ENCODE results near the gene ZNF845. TPM values are rescaled to one million over a fixed set of nuclear protein-coding genes. Genes with fewer than 3 reads are reported as not detected.

Gene ZNF845
- total and polyA plus RNA-seq, 2 of the 4 experiments (the other 2 are of a cell fraction) = 1.2 to 9.5 TPM

DNA sequence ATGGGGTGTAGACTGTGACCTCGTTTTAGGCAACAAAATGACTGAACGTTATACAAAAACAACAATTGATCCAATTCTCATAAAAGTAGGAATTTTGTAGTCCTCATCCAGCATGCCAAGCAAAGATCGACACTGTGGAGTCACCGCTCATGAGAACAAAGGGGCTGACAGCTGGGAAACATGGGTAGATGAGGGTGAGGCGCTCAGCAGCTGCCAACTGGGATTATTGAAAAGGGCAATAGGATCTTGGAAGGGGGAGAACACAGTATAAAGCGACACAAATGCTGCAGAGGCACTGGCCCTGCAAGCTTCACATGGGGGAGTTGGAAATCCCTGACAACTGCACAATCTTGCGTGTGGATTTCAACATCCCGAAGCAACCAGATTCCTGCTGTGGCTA is 56.0 kb downstream of the ZNF845 start:
- BruUV-seq (replicated peaks) = no TSS peak
- Histone ChIP-seq H3K9ac (ENCODE audit: low read depth, low read length) (no peak overlapping the region), H3K18ac (ENCODE audit: low read depth, low read length) (no peak overlapping the region), H3K4me2 (ENCODE audit: low read depth, low read length) (no peak overlapping the region), H3K4me1 (ENCODE audit: control insufficient read depth, insufficient read depth, low read length) (no peaks in the 10 kb centered on the region; the same call in 1 of the 2 replicates), H4K8ac (ENCODE audit: low read depth in 2 of 2, low read length in 2 of 2) (no peak overlapping the region), H2BK5ac (ENCODE audit: low read depth, low read length, poor library complexity, severe bottlenecking) (no peak overlapping the region), H3K36me3 (ENCODE audit: control insufficient read depth, insufficient read depth, low read length) (0 out of 2 replicates have a peak, but pooled peaks cover 3% of the 10 kb centered on the region), H3K4me3 (ENCODE audit: insufficient read depth, low read depth, low read length) (no peak overlapping the region), H4K20me1 (ENCODE audit: insufficient read depth, low read length) (no peaks in the 10 kb centered on the region), H3K27ac (ENCODE audit: insufficient read depth, low read length) (no peak overlapping the region), H2AK9ac (replicated peaks; ENCODE audit: low read depth, low read length, poor library complexity) (no peak overlapping the region), H3K23ac (ENCODE audit: low read depth, low read length) (no peak overlapping the region), H4K5ac (ENCODE audit: low read depth, low read length) (no peak overlapping the region), H3K27me3 (ENCODE audit: control insufficient read depth, insufficient read depth, low read length) (no peaks in the 10 kb centered on the region), H3K79me1 (ENCODE audit: low read depth in 1 of 2, low read length in 2 of 2) (no peaks in the 10 kb centered on the region), H3K9me3 (ENCODE audit: control insufficient read depth, insufficient read depth, low read length) (peaks cover 9% of the 10 kb centered on the region), H2AK5ac (ENCODE audit: low read depth, low read length) (no peak overlapping the region), H3K14ac (replicated peaks; ENCODE audit: low read depth, low read length) (no peak overlapping the region), H3K4ac (ENCODE audit: low read depth, low read length) (no peak overlapping the region), H3K9me1 (ENCODE audit: insufficient read depth, low read length) (no peaks in the 10 kb centered on the region), H3K56ac (ENCODE audit: extremely low read depth, insufficient read depth, low read length) (no peak overlapping the region), H2BK120ac (ENCODE audit: low read depth, low read length) (no peak overlapping the region), H2BK15ac (ENCODE audit: low read depth, low read length) (no peak overlapping the region), H2AFZ (replicated peaks; ENCODE audit: low read length, poor library complexity) (no peak overlapping the region), H4K91ac (ENCODE audit: insufficient read depth, low read depth, low read length) (no peak overlapping the region), H2BK20ac (ENCODE audit: low read depth, low read length) (no peak overlapping the region)
- POLR2A ChIA-PET (ENCODE audit: unreplicated experiment) = no interaction called here
- in situ Hi-C loops (cut with MboI; ENCODE audit: low sequenced_read_pairs) = no loop called here
- ATAC-seq (ENCODE audit: low read depth) (no peak), DNase-seq (no peak)
- no peak for TF ChIP-seq MXI1 (IDR thresholded peaks at IDR 0.05; ENCODE audit: borderline replicate concordance, low read depth, low read length)
- intact Hi-C loops (cut with micrococcal nuclease) = no loop called here
- WGBS, 2 experiments (ENCODE audit: extremely low coverage in 2 of 2, insufficient read length in 1 of 2) = 86% methylated on average over 1 of the region's 8 CpGs; no CpG with 5 or more reads in 1 of the 2 experiments
- CTCF ChIA-PET = no interaction called here
- dilution Hi-C loops (cut with HindIII; ENCODE audit: low sequenced_read_pairs, unreplicated experiment) = no loop called here
